GM18505 (cell line): ENCODE measurements around the gene WDR19.
"Not testable (repeated sequence)": the region's sequence is repeated elsewhere in the genome, so short reads cannot be mapped to it uniquely, and the experiment has no call there.

Source experiments
- ATAC-seq: cut with Tn5 transposase; IDR thresholded peaks from one replicate; pipeline ENCODE4 v1.9.1; 2021; ENCODE audit not compliant: unreplicated experiment
- POLR2A ChIP-seq: IDR thresholded peaks from 4 replicates; pipeline ENCODE4 v1.6.1; 2011; ENCODE audit warnings: borderline replicate concordance; ENCODE audit not compliant: insufficient read depth, insufficient read length; ENCODE audit errors: extremely low read depth

WDR19 gene

DNA sequence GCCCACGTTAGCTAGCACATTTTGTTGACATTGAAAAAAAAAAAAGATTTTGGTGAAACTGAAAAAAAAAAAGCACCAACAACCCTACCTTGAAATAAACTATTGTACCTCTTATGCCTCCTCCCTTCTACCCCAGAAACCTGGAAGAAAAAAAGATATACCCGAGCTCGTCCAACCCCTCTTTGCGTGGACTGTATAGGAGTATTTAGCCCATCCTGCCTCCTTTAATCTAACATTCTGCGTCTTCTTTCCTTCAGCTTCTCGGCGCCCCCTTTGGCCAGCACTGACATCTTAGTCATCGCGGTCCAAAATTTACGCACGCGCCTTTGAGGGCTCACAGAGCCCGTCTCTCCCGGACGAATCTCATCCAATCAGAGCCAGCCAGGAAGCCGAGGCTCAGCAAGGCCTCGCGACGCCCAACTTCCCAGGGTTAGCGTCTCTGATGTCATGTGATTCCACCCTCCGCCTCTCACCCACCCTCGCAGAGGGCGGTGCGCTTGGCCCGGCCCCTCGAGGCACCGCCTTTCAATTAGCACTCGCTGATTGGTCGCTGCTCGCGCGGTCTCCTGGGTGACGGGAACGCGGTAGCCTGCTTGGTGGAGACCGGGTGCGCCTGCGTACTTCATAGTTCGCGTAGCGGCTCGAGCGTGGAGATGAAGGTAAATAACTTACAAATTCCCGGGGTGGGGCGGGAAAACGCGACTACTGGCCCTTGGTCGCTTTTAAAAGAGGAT, at the start of gene WDR19:
Gene WDR19, plus strand, starts transcription at position 625 of the 734 bp plus-strand sequence. Its CDS starts 29 bp downstream, at position 654.
- peak; percentile 33 for TF ChIP-seq POLR2A
- peak; percentile 98 for ATAC-seq

DNA sequence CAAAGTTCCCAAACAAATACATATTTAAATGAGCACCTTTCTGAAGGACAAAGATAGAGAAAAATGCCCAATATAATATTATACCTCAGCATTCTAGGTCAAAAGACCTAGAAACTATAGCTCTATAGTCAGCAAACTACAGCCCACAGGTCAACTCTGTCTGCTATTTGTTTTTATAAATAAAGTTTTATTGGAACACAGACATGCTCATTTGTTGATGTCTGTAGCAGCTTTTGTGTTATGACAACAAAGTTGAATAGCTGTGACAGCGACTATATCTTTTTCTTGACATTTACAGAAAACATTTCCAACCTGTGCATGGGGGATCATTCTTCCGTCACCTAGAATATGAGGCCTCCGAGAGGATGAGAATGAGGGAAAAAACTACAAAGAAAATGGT, 48.7 kb upstream of the WDR19 start:
- no peak for TF ChIP-seq POLR2A
- ATAC-seq, result no peak

DNA sequence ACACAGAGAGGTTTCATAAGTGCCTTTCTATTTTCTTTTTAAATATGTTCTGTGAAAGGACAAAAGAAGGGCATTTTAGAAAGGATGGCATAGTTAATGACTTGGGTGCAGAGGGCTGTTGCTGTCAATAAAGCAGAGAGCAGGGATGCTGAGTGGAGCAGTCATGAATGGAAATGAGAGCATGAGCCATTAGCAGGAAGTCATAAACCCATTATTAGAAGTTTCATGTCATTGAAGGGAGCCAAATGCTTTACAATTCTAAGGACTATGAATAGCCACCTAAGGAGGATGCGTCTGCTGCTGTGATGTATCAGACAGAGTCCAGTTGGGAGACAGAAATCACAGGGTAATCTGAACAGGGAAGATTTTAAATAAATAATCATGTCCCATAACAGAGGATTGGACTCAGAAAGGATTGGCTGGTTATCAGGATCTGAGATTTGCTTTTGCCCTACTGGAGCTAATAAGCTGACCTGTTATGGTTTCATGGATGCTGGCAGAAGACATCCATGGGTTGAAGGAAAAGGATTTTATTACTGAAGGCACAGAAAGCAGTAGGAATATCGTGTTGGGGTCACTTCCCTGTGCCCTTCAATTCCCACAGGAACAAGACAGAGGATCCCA, 47.5 kb upstream of the WDR19 start:
- ATAC-seq, result peak; percentile 25
- no peak for TF ChIP-seq POLR2A

DNA sequence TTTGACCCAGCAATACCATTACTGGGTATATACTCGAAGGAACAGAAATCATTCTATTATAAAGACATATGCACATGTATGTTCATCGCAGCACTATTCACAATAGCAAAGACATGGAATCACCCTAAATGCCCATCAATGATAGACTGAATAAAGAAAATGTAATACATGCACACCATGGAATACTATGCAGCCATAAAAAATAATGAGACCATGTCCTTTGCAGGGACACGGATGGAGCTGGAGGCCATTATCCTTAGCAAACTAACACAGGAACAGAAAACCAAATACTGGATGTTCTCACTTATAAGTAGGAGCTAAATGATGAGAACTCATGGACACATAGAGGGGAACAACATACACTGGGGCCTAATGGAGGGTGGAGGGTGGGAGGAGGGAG, 44.1 kb upstream of the WDR19 start:
- not testable (repeated sequence) for ATAC-seq

DNA sequence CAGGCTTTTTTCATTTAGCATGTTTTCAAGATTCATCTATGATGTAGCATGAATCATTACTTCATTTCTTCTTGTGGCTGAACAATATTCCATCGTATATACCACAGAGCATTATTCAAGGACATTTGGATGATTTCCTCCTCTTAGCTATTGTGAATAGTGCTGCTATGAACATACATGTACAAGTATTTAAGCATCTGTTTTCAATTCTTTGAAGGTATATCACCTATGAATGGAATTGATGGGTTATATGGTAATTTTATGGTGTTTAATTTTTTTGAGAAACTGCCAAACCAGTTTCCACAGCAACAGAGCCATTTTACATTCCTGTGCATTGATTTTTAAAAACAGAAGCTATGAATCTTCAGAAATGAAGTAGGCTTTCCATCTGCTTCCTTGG, 36.1 kb upstream of the WDR19 start:
- no peak for ATAC-seq
- TF ChIP-seq POLR2A, result no peak

DNA sequence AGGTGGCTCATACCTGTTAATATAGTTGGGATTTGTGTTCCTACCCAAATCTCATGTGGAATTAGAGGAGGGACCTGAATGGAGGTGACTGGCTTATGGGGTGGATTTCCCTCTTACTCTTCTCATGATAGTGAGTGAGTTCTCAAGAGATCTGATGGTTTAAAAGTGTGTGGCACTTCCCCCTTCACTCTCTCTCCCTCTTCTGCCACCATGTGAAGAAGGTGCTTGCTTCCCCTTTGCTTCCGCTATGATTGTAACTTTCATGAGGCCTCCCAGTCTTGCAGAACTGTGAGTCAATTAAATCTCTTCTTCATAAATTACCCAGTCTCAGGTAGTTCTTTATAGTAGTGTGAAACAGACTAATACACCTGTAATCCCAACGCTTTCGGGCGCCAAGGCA, 28.3 kb upstream of the WDR19 start:
- no peak for TF ChIP-seq POLR2A
- ATAC-seq, result no peak

DNA sequence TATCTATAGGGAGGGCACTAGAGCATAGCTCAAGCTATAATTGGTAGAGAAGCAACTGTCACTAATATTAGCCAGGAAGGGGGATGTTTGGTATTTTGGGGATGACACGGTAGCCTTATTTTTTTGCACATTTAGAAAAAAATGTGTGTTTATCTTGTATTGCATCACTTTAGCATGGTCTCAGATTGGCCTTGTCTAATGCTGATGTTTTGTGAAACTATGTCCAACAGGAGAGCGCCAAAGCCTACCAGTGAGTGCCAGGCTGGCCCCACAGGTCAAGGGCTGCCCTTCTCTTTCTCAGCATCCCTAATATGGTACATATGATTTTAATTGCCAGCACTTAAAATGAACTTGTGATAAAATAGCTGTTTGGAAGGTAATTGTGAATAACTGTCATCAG, 24.8 kb upstream of the WDR19 start:
- ATAC-seq, result no peak
- TF ChIP-seq POLR2A, result no peak

DNA sequence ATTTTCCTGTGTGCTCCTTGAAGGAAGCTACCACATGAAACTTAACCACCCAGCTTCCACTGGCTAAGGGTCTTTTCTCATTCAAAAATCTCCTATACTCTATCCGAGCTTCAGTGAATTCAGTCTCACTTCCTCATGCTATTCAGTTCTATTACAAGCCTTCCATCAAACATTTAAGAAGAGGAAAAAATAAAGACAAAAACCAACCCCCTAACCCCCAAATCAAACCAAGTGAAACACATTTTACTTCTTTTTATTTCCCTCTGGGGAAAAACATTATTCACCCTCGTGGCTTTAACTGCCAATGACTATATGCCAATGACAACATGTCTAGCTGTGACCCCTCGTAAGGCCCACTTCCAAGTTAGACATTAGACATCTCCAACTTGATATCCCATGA, 16.2 kb upstream of the WDR19 start:
- ATAC-seq, result peak; percentile 76
- TF ChIP-seq POLR2A, result no peak

DNA sequence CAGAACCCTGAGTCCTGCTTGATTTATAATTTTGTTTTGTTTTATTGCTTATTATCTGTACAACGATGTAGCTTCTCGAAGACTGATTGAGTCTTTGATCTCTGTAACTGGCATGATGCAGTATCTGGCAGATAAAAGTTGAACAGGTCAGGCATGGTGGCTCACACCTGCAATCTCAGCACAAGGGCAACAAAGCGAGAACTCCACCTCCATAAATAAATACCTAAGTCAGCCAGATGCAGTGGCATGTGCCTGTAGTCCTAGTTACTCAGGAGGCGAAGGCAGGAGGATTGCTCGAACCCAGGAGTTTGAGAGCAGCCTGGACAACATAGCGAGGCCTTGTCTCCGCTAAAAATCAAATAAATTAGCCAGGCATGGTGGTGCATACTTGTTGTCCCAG, 15.7 kb upstream of the WDR19 start:
- peak; percentile 41 for ATAC-seq

DNA sequence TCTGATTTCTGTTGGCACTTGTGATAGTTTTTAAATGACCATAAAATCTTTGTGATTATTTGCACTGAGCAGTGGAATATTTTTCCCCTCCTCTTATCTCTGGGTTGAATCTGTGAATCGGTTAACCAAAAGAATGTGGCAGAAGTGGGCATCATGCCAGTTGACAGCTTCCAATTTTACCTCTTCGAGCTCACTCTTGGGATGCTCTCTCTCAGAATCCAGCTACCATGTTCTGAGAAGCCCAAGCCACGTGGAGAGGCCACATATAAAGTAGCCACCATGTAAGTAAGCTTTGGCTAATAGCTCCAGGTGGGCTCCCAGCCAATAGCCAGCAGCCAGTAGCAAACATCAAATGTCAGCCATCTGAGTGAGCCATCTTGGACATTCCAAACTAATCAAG, 12.9 kb upstream of the WDR19 start:
- TF ChIP-seq POLR2A, result no peak
- no peak for ATAC-seq

More for the DNA sequence above, 15.7 kb upstream of the WDR19 start:
- no peak for TF ChIP-seq POLR2A

DNA sequence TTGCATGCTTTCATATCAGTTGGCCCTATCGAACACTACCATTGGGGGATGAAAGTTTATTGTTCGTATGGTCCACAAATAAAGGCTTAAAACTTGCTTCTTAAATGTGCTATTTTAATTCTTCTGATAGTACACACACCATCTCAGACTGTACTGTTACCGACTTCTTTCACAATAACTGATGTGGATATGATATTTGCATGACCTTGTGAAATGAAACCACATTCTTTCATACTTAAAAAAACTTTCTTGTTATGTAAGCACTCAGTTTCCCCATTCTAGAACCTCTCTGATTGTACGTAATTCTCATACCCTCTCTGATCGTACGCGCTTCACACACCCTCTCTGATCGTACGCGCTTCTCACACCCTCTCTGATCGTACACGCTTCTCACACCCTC, 12.0 kb upstream of the WDR19 start:
- TF ChIP-seq POLR2A, result no peak
- ATAC-seq, result no peak

DNA sequence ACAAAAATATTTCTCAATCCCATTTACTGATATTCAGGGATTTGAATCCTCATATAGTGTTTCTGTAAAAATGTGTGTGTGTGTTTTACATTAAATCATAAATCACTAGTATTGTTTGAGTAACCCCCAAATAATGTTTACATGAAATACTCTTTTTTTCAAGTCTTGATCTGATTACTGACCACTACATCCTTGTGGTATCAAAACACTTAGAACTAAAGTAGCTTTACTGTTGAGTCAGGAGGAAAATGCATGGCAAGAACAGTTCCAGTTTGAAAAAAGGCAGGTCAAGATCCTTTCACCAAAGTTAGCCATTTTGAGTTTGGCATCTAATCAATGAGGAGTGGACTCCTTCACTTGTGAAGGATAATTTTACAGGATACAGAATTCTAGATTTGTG, 3.6 kb upstream of the WDR19 start:
- TF ChIP-seq POLR2A, result no peak

DNA sequence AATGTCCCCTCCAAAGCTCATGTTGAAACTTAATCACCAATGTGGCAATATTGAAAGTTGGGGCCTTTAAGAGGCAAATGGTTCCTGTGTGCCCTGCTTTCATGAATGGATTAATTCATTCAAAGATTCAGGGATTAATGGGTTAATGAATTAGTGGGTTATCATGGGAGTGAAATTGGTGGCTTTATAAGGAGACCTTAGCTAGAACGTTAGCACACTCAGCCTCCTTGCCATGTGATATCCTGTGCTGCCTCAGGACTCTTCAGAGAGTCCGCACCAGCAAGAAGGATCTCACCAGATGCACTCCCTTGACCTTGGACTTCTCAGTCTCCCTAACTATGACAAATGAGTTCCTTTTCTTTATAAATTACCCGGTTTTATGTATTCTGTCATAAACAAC, 2.6 kb upstream of the WDR19 start:
- no peak for TF ChIP-seq POLR2A
- no peak for ATAC-seq

More for the DNA sequence above, 3.6 kb upstream of the WDR19 start:
- ATAC-seq, result no peak

DNA sequence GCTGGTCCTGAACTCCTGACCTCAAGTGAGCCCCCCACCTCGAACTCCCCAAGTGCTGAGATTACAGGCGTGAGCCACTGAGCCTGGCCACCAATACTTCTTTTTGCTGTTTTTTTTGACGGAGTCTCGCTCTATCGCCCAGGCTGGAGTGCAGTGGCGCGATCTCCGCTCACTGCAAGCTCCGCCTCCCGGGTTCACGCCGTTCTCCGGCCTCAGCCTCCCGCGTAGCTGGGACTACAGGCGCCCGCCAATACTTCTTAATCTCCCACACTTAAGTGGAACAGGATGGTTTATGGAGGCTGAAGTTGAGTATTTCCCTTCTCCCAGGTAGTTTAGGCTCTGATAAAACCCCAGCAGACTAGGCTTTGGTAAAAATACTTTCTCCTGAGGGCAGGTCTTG, 1.7 kb upstream of the WDR19 start:
- not testable (repeated sequence) for ATAC-seq
